ENCODE measurements around the gene NODAL.

Gene NODAL

GRCh38 chr10:70476249-70477035 is 35.0 kb upstream of the NODAL start:
- H3K36me3 ChIP-seq (ENCODE audit: control insufficient read depth in 1 of 2, insufficient read depth in 2 of 2, low read depth in 1 of 2, low read length in 2 of 2): no peaks in the 10 kb centered on the region
- no peak overlapping the region for H2BK12ac ChIP-seq (ENCODE audit: low read length in 2 of 2)
- H3K4me2 ChIP-seq (ENCODE audit: low read length, poor library complexity, severe bottlenecking): no peak overlapping the region
- H2BK5ac ChIP-seq (ENCODE audit: low read depth, low read length, poor library complexity, severe bottlenecking): no peak overlapping the region
- no peak overlapping the region for H3K27ac ChIP-seq (ENCODE audit: low read length, poor library complexity, severe bottlenecking)
- no peak overlapping the region for H3K4ac ChIP-seq (ENCODE audit: low read depth in 1 of 2, low read length in 2 of 2)
- no peak overlapping the region for H2BK15ac ChIP-seq (ENCODE audit: low read depth, poor library complexity, severe bottlenecking)
- H3K79me1 ChIP-seq (replicated peaks; ENCODE audit: low read length, poor library complexity, severe bottlenecking): no peaks in the 10 kb centered on the region
- no peak overlapping the region for H2AFZ ChIP-seq (ENCODE audit: low read depth, low read length)
- no peak overlapping the region for H3K4me3 ChIP-seq (ENCODE audit: insufficient read depth in 1 of 2, low read depth in 1 of 2, low read length in 2 of 2)
- no peak overlapping the region for H3K18ac ChIP-seq (ENCODE audit: low read depth in 1 of 2, low read length in 2 of 2)
- H3K23ac ChIP-seq (ENCODE audit: low read length in 2 of 2): no peak overlapping the region
- no peak for DNase-seq
- no peak overlapping the region for H2BK120ac ChIP-seq (ENCODE audit: low read depth, low read length)
- H3K27me3 ChIP-seq (ENCODE audit: control insufficient read depth in 1 of 2, insufficient read depth in 1 of 2, low read length in 2 of 2): peaks cover 51 to 89% of the 10 kb centered on the region in 2 experiments
- no peak overlapping the region for H4K8ac ChIP-seq (ENCODE audit: low read length)
- H3K4me1 ChIP-seq (ENCODE audit: control insufficient read depth, insufficient read depth, low read depth, low read length): peaks cover 15% of the 10 kb centered on the region
- H4K91ac ChIP-seq (ENCODE audit: low read length): no peak overlapping the region
- WGBS: 62% methylated on average over 7 of the region's 7 CpGs
- no peak overlapping the region for H2AK5ac ChIP-seq (ENCODE audit: low read length, severe bottlenecking)
- no peaks in the 10 kb centered on the region for H3K9me3 ChIP-seq (ENCODE audit: control insufficient read depth, low read length)
- H3K9ac ChIP-seq (ENCODE audit: low read length): no peak overlapping the region
- H3K14ac ChIP-seq (ENCODE audit: low read length in 2 of 2): no peak overlapping the region

GRCh38 chr10:70475661-70476060 is 34.2 kb upstream of the NODAL start:
- no peak overlapping the region for H3K14ac ChIP-seq (ENCODE audit: low read length in 2 of 2)
- WGBS: 90% methylated on average over 8 of the region's 8 CpGs

GRCh38 chr10:70474780-70475179 is 33.3 kb upstream of the NODAL start:
- no peak overlapping the region for H3K23ac ChIP-seq (ENCODE audit: low read length in 2 of 2)
- H2AFZ ChIP-seq (ENCODE audit: low read depth, low read length): no peak overlapping the region
- H3K4me3 ChIP-seq (ENCODE audit: insufficient read depth in 1 of 2, low read depth in 1 of 2, low read length in 2 of 2): no peak overlapping the region
- WGBS: 96% methylated on average over 2 of the region's 2 CpGs
- no peak overlapping the region for H3K27ac ChIP-seq (ENCODE audit: low read length, poor library complexity, severe bottlenecking)
- no peak overlapping the region for H2BK15ac ChIP-seq (ENCODE audit: low read depth, poor library complexity, severe bottlenecking)
- H4K8ac ChIP-seq (ENCODE audit: low read length): no peak overlapping the region
- H2BK5ac ChIP-seq (ENCODE audit: low read depth, low read length, poor library complexity, severe bottlenecking): no peak overlapping the region
- H3K4me1 ChIP-seq (ENCODE audit: control insufficient read depth, insufficient read depth, low read depth, low read length): peaks cover 15% of the 10 kb centered on the region
- H3K79me1 ChIP-seq (replicated peaks; ENCODE audit: low read length, poor library complexity, severe bottlenecking): no peaks in the 10 kb centered on the region
- no peak overlapping the region for H3K18ac ChIP-seq (ENCODE audit: low read depth in 1 of 2, low read length in 2 of 2)
- no peaks in the 10 kb centered on the region for H3K36me3 ChIP-seq (ENCODE audit: control insufficient read depth in 1 of 2, insufficient read depth in 2 of 2, low read depth in 1 of 2, low read length in 2 of 2)
- H3K9me3 ChIP-seq (ENCODE audit: control insufficient read depth, low read length): no peaks in the 10 kb centered on the region
- no peak overlapping the region for H3K4ac ChIP-seq (ENCODE audit: low read depth in 1 of 2, low read length in 2 of 2)
- DNase-seq: no peak
- H2BK12ac ChIP-seq (ENCODE audit: low read length in 2 of 2): no peak overlapping the region
- H3K4me2 ChIP-seq (ENCODE audit: low read length, poor library complexity, severe bottlenecking): no peak overlapping the region
- H4K91ac ChIP-seq (ENCODE audit: low read length): no peak overlapping the region
- H3K27me3 ChIP-seq (ENCODE audit: control insufficient read depth in 1 of 2, insufficient read depth in 1 of 2, low read length in 2 of 2): peaks cover 51 to 79% of the 10 kb centered on the region in 2 experiments
- no peak overlapping the region for H3K14ac ChIP-seq (ENCODE audit: low read length in 2 of 2)
- no peak overlapping the region for H3K9ac ChIP-seq (ENCODE audit: low read length)
- H2AK5ac ChIP-seq (ENCODE audit: low read length, severe bottlenecking): no peak overlapping the region
- H2BK120ac ChIP-seq (ENCODE audit: low read depth, low read length): no peak overlapping the region

More at GRCh38 chr10:70475661-70476060, 34.2 kb upstream of the NODAL start:
- peaks cover 54 to 84% of the 10 kb centered on the region in 2 experiments for H3K27me3 ChIP-seq (ENCODE audit: control insufficient read depth in 1 of 2, insufficient read depth in 1 of 2, low read length in 2 of 2)
- no peak for DNase-seq
- no peak overlapping the region for H3K4me2 ChIP-seq (ENCODE audit: low read length, poor library complexity, severe bottlenecking)
- H2AFZ ChIP-seq (ENCODE audit: low read depth, low read length): no peak overlapping the region
- no peak overlapping the region for H2BK5ac ChIP-seq (ENCODE audit: low read depth, low read length, poor library complexity, severe bottlenecking)
- no peak overlapping the region for H3K4me3 ChIP-seq (ENCODE audit: insufficient read depth in 1 of 2, low read depth in 1 of 2, low read length in 2 of 2)
- H3K9ac ChIP-seq (ENCODE audit: low read length): no peak overlapping the region
- H3K18ac ChIP-seq (ENCODE audit: low read depth in 1 of 2, low read length in 2 of 2): no peak overlapping the region
- no peaks in the 10 kb centered on the region for H3K79me1 ChIP-seq (replicated peaks; ENCODE audit: low read length, poor library complexity, severe bottlenecking)
- no peak overlapping the region for H3K27ac ChIP-seq (ENCODE audit: low read length, poor library complexity, severe bottlenecking)
- no peak overlapping the region for H2BK15ac ChIP-seq (ENCODE audit: low read depth, poor library complexity, severe bottlenecking)
- no peaks in the 10 kb centered on the region for H3K36me3 ChIP-seq (ENCODE audit: control insufficient read depth in 1 of 2, insufficient read depth in 2 of 2, low read depth in 1 of 2, low read length in 2 of 2)
- no peak overlapping the region for H2BK12ac ChIP-seq (ENCODE audit: low read length in 2 of 2)
- no peak overlapping the region for H3K23ac ChIP-seq (ENCODE audit: low read length in 2 of 2)
- peaks cover 15% of the 10 kb centered on the region for H3K4me1 ChIP-seq (ENCODE audit: control insufficient read depth, insufficient read depth, low read depth, low read length)
- H2BK120ac ChIP-seq (ENCODE audit: low read depth, low read length): no peak overlapping the region
- H4K91ac ChIP-seq (ENCODE audit: low read length): no peak overlapping the region
- no peak overlapping the region for H3K4ac ChIP-seq (ENCODE audit: low read depth in 1 of 2, low read length in 2 of 2)
- no peak overlapping the region for H2AK5ac ChIP-seq (ENCODE audit: low read length, severe bottlenecking)
- no peak overlapping the region for H4K8ac ChIP-seq (ENCODE audit: low read length)
- H3K9me3 ChIP-seq (ENCODE audit: control insufficient read depth, low read length): no peaks in the 10 kb centered on the region

GRCh38 chr10:70472799-70473454 is 31.4 kb upstream of the NODAL start:
- Histone ChIP-seq H2BK5ac (ENCODE audit: low read depth, low read length, poor library complexity, severe bottlenecking) (no peak overlapping the region), H4K91ac (ENCODE audit: low read length) (no peak overlapping the region), H2BK15ac (ENCODE audit: low read depth, poor library complexity, severe bottlenecking) (no peak overlapping the region)

More at GRCh38 chr10:70472799-70473454, 31.4 kb upstream of the NODAL start:
- no peak overlapping the region for H2BK12ac ChIP-seq (ENCODE audit: low read length in 2 of 2)
- H3K14ac ChIP-seq (ENCODE audit: low read length in 2 of 2): no peak overlapping the region
- no peaks in the 10 kb centered on the region for H3K79me1 ChIP-seq (replicated peaks; ENCODE audit: low read length, poor library complexity, severe bottlenecking)
- H3K18ac ChIP-seq (ENCODE audit: low read depth in 1 of 2, low read length in 2 of 2): no peak overlapping the region
- no peak overlapping the region for H2AFZ ChIP-seq (ENCODE audit: low read depth, low read length)
- no peak overlapping the region for H4K8ac ChIP-seq (ENCODE audit: low read length)
- no peaks in the 10 kb centered on the region for H3K36me3 ChIP-seq (ENCODE audit: control insufficient read depth in 1 of 2, insufficient read depth in 2 of 2, low read depth in 1 of 2, low read length in 2 of 2)
- H3K27ac ChIP-seq (ENCODE audit: low read length, poor library complexity, severe bottlenecking): no peak overlapping the region
- peaks cover 13% of the 10 kb centered on the region for H3K4me1 ChIP-seq (ENCODE audit: control insufficient read depth, insufficient read depth, low read depth, low read length)
- H2AK5ac ChIP-seq (ENCODE audit: low read length, severe bottlenecking): no peak overlapping the region
- H3K4ac ChIP-seq (ENCODE audit: low read depth in 1 of 2, low read length in 2 of 2): no peak overlapping the region
- no peaks in the 10 kb centered on the region for H3K9me3 ChIP-seq (ENCODE audit: control insufficient read depth, low read length)
- H3K4me3 ChIP-seq (ENCODE audit: insufficient read depth in 1 of 2, low read depth in 1 of 2, low read length in 2 of 2): no peak overlapping the region
- no peak overlapping the region for H3K4me2 ChIP-seq (ENCODE audit: low read length, poor library complexity, severe bottlenecking)
- H3K27me3 ChIP-seq (ENCODE audit: control insufficient read depth in 1 of 2, insufficient read depth in 1 of 2, low read length in 2 of 2): peaks cover 55 to 79% of the 10 kb centered on the region in 2 experiments
- DNase-seq: no peak
- H2BK120ac ChIP-seq (ENCODE audit: low read depth, low read length): no peak overlapping the region
- no peak overlapping the region for H3K9ac ChIP-seq (ENCODE audit: low read length)
- no peak overlapping the region for H3K23ac ChIP-seq (ENCODE audit: low read length in 2 of 2)
- WGBS: 83% methylated on average over 8 of the region's 8 CpGs

All from mesenchymal stem cell (in vitro differentiated cells and primary cell).